K562 (cell line): Measurements from ENCODE around the gene TXLNG. TPM values are rescaled to one million over a fixed set of nuclear protein-coding genes. Genes with fewer than 3 reads are reported as not detected.

ENCODE experiments used
- CC2D1A ChIP-seq: fragments of 450-650 bp; IDR thresholded peaks from 2 replicates; pipeline ENCODE4 v1.6.1; 2017; ENCODE audit warnings: mild to moderate bottlenecking
- CEBPB ChIP-seq: fragments of 450-650 bp; IDR thresholded peaks from 2 replicates; pipeline ENCODE4 v1.6.1; 2016; ENCODE audit warnings: missing genetic modification characterization, missing compliant biosample characterization
- FOXK2 ChIP-seq, 2 experiments: fragments of 450-650 bp; IDR thresholded peaks in 1 of 2; conservative IDR thresholded peaks in 1 of 2; 2 replicates each; pipeline ENCODE4 v1.6.1; 2016; ENCODE audit warnings: low read depth in 2 of 2, mild to moderate bottlenecking in 1 of 2
- IRF2 ChIP-seq: sonication (generic); formaldehyde crosslinking; IDR thresholded peaks from 2 replicates; pipeline ENCODE4 v1.8.1; 2022; ENCODE audit warnings: mild to moderate bottlenecking, missing genetic modification reagents
- JUN ChIP-seq, 2 experiments: sonication (generic) in 1 of 2; formaldehyde crosslinking in 1 of 2; IDR thresholded peaks; 2 replicates each; pipeline versions ENCODE4 v1.6.1 to v1.8.0; 2012 to 2022; ENCODE audit warnings: borderline replicate concordance in 2 of 2, mild to moderate bottlenecking in 2 of 2, improper control_type of control experiment in 1 of 2, low read depth in 1 of 2, low read length in 1 of 2, missing genetic modification reagents in 1 of 2
- MCM2 ChIP-seq: fragments of 450-650 bp; IDR thresholded peaks from 2 replicates; pipeline ENCODE4 v1.6.1; 2017; ENCODE audit warnings: low read depth, mild to moderate bottlenecking
- NFRKB ChIP-seq: fragments of 450-650 bp; IDR thresholded peaks from 2 replicates; pipeline ENCODE4 v1.6.1; 2016; ENCODE audit warnings: low read depth
- PHB ChIP-seq: fragments of 250-450 bp; sonication (Bioruptor Pico); IDR thresholded peaks from 2 replicates; pipeline ENCODE4 v1.5.0; 2021
- TAF7 ChIP-seq: fragments of 450-650 bp; IDR thresholded peaks from 2 replicates; pipeline ENCODE4 v1.6.1; 2016; ENCODE audit warnings: missing genetic modification characterization, missing compliant biosample characterization
- XRCC3 ChIP-seq: fragments of 450-650 bp; IDR thresholded peaks from 2 replicates; pipeline ENCODE4 v1.6.1; 2017; ENCODE audit warnings: mild to moderate bottlenecking, moderate library complexity
- ZNF232 ChIP-seq: sonication (generic); formaldehyde crosslinking; IDR thresholded peaks from 2 replicates; pipeline ENCODE4 v1.8.0; 2022; ENCODE audit warnings: mild to moderate bottlenecking, missing genetic modification reagents
- polyA plus RNA-seq, 8 experiments: library from polyadenylated mRNA; depleted of rRNA in 4 of 8; stranded (reverse) in 5 of 8; unstranded in 3 of 8; fragments of >200 nt; fragmentation: Nextera tagmentation in 2 of 8; fragmentation: Illumina TruSeq in 1 of 8; extraction: Ambion mirVana in 2 of 8; extraction: Trizol in 1 of 8; gene quantifications; 2 replicates each; pipeline versions ENCODE4 v1.2.1 to v1.2.3, GENCODE V29; 2011 to 2014; ENCODE audit warnings: inconsistent platforms in 1 of 8, missing spikeins in 1 of 8
- total RNA-seq, 7 experiments: library from RNA; depleted of rRNA in 6 of 7; stranded (reverse); fragments of >200 nt in 6 of 7; fragmentation: Illumina TruSeq in 2 of 7; extraction: Trizol in 2 of 7; gene quantifications; 2 replicates each; pipeline versions ENCODE4 v1.2.1 to v1.2.3, GENCODE V29; 2011 to 2021; ENCODE audit warnings: low replicate concordance in 1 of 7
- TF ChIP-seq, protein P1 (sequence below): sonication (generic); formaldehyde crosslinking; IDR thresholded peaks from 2 replicates; pipeline ENCODE4 v1.8.0; 2022; ENCODE audit warnings: mild to moderate bottlenecking, missing genetic modification reagents, borderline replicate concordance
- TF ChIP-seq, protein P2 (sequence below): fragments of 450-650 bp; IDR thresholded peaks from 2 replicates; pipeline ENCODE4 v1.6.1; 2017; ENCODE audit warnings: antibody characterized with exemption
- TF ChIP-seq, protein P3 (sequence below): fragments of 450-650 bp; IDR thresholded peaks from 2 replicates; pipeline ENCODE4 v1.6.1; 2016; ENCODE audit warnings: borderline replicate concordance
- TF ChIP-seq, protein P4 (sequence below): fragments of 450-650 bp; IDR thresholded peaks from 2 replicates; pipeline ENCODE4 v1.7.0; 2016; ENCODE audit warnings: borderline replicate concordance

Gene TXLNG
- total and polyA plus RNA-seq, 9 of the 15 experiments (the other 6 are each of a cell fraction or from before 2014, with no cell fraction given): 13.1 to 47.0 (median 31.6) TPM

DNA sequence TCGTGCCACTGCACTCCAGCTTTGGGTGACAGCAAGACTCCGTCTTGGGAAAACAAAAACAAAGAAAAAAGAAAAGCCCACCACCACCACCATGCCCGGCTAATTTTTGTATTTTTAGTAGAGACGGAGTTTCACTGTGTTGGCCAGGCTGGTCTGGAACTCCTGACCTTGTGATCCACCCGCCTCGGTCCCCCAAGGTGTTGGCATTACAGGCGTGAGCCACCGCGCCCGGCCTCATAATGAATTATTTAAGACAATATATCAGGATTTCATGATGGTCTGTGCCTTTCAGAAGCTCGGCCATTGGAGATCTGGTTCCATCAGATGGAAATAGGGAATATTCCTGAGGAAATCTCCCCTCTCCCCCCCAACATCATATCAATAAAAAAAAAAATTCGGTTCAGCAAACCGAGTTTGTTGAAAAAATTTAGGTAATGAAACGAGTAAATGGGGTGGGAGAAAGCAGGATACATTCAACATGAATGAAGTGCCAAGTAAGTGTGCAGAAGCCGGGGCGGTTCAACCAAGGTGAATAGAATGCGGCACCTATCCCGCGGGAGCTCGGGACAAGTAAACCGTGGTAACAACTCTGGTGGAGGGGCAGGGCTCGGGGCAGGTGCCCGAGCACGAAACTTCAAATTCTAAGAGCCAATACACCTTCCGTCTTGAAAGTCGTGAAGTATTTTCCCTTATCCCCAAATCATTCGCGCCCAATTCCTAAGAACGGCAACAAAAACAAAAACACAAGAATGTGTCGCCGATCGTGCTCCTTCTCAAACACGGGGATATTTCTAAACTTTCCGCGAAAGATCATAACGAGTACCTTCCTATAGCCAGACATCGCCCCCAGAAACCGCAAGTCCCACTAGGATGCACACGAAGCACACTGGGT is 773 bp upstream of the TXLNG start (continued):
- TF ChIP-seq, protein P1, sequence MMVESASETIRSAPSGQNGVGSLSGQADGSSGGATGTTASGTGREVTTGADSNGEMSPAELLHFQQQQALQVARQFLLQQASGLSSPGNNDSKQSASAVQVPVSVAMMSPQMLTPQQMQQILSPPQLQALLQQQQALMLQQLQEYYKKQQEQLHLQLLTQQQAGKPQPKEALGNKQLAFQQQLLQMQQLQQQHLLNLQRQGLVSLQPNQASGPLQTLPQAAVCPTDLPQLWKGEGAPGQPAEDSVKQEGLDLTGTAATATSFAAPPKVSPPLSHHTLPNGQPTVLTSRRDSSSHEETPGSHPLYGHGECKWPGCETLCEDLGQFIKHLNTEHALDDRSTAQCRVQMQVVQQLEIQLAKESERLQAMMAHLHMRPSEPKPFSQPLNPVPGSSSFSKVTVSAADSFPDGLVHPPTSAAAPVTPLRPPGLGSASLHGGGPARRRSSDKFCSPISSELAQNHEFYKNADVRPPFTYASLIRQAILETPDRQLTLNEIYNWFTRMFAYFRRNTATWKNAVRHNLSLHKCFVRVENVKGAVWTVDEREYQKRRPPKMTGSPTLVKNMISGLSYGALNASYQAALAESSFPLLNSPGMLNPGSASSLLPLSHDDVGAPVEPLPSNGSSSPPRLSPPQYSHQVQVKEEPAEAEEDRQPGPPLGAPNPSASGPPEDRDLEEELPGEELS (CRISPR knock-in tag): no peak
- TF ChIP-seq TAF7 (tag) (no peak), JUN (IDR thresholded peaks at IDR 0.05; ENCODE audit: borderline replicate concordance, low read depth, low read length) (no peak), JUN (CRISPR knock-in tag; IDR thresholded peaks at IDR 0.05; ENCODE audit: borderline replicate concordance) (no peak), PHB (no peak), CEBPB (tag) (no peak), NFRKB (peak; percentile 30; the same call in 1 of the 2 replicates), XRCC3 (no peak), CC2D1A (no peak), MCM2 (no peak), ZNF232 (CRISPR knock-in tag) (no peak), FOXK2 (conservative IDR thresholded peaks at IDR 0.05 in 1 of 2, IDR thresholded peaks at IDR 0.05 in 1 of 2; ENCODE audit: low read depth in 2 of 2) (no peak), IRF2 (CRISPR knock-in tag) (no peak)
- TF ChIP-seq, protein P2, sequence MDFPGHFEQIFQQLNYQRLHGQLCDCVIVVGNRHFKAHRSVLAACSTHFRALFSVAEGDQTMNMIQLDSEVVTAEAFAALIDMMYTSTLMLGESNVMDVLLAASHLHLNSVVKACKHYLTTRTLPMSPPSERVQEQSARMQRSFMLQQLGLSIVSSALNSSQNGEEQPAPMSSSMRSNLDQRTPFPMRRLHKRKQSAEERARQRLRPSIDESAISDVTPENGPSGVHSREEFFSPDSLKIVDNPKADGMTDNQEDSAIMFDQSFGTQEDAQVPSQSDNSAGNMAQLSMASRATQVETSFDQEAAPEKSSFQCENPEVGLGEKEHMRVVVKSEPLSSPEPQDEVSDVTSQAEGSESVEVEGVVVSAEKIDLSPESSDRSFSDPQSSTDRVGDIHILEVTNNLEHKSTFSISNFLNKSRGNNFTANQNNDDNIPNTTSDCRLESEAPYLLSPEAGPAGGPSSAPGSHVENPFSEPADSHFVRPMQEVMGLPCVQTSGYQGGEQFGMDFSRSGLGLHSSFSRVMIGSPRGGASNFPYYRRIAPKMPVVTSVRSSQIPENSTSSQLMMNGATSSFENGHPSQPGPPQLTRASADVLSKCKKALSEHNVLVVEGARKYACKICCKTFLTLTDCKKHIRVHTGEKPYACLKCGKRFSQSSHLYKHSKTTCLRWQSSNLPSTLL: no peak
- TF ChIP-seq, protein P3, sequence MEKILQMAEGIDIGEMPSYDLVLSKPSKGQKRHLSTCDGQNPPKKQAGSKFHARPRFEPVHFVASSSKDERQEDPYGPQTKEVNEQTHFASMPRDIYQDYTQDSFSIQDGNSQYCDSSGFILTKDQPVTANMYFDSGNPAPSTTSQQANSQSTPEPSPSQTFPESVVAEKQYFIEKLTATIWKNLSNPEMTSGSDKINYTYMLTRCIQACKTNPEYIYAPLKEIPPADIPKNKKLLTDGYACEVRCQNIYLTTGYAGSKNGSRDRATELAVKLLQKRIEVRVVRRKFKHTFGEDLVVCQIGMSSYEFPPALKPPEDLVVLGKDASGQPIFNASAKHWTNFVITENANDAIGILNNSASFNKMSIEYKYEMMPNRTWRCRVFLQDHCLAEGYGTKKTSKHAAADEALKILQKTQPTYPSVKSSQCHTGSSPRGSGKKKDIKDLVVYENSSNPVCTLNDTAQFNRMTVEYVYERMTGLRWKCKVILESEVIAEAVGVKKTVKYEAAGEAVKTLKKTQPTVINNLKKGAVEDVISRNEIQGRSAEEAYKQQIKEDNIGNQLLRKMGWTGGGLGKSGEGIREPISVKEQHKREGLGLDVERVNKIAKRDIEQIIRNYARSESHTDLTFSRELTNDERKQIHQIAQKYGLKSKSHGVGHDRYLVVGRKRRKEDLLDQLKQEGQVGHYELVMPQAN: peak; percentile 33; the same call in 1 of the 2 replicates
- TF ChIP-seq, protein P4, sequence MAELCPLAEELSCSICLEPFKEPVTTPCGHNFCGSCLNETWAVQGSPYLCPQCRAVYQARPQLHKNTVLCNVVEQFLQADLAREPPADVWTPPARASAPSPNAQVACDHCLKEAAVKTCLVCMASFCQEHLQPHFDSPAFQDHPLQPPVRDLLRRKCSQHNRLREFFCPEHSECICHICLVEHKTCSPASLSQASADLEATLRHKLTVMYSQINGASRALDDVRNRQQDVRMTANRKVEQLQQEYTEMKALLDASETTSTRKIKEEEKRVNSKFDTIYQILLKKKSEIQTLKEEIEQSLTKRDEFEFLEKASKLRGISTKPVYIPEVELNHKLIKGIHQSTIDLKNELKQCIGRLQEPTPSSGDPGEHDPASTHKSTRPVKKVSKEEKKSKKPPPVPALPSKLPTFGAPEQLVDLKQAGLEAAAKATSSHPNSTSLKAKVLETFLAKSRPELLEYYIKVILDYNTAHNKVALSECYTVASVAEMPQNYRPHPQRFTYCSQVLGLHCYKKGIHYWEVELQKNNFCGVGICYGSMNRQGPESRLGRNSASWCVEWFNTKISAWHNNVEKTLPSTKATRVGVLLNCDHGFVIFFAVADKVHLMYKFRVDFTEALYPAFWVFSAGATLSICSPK: no peak
